Right lobe of liver (tissue), 4 donors: Measurements from ENCODE around the gene XAB2.

Source experiments
- POLR2A ChIP-seq: fragments of 450-650 bp; IDR thresholded peaks from one replicate; pipeline ENCODE4 v1.6.1; 2017; ENCODE audit warnings: antibody characterized with exemption, mild to moderate bottlenecking
- TF ChIP-seq, protein P1 (sequence below), 4 donors: fragments of 200-600 bp in 3 of 4; fragments of 450-650 bp in 1 of 4; IDR thresholded peaks; one replicate each; pipeline versions ENCODE4 v1.5.1 to v1.8.0; 2016 to 2022; ENCODE audit warnings: antibody characterized with exemption in 4 of 4, mild to moderate bottlenecking in 2 of 4
- donor health status: DM: no; HTN: no; CAD: no.
- donor health status: DM: no; HTN: no; CAD: no.
- donor health status: DM: no; HTN: yes; CAD: no.

GRCh38 chr19:7570761-7571160 lies 58.6 kb downstream of the XAB2 start:
- TF ChIP-seq, protein P1, sequence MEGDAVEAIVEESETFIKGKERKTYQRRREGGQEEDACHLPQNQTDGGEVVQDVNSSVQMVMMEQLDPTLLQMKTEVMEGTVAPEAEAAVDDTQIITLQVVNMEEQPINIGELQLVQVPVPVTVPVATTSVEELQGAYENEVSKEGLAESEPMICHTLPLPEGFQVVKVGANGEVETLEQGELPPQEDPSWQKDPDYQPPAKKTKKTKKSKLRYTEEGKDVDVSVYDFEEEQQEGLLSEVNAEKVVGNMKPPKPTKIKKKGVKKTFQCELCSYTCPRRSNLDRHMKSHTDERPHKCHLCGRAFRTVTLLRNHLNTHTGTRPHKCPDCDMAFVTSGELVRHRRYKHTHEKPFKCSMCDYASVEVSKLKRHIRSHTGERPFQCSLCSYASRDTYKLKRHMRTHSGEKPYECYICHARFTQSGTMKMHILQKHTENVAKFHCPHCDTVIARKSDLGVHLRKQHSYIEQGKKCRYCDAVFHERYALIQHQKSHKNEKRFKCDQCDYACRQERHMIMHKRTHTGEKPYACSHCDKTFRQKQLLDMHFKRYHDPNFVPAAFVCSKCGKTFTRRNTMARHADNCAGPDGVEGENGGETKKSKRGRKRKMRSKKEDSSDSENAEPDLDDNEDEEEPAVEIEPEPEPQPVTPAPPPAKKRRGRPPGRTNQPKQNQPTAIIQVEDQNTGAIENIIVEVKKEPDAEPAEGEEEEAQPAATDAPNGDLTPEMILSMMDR (IDR thresholded peaks at IDR 0.05): no peak
- TF ChIP-seq POLR2A: no peak
